Left lung (tissue), 10 donors: ENCODE measurements around the gene GRM7. TPM values are rescaled to one million over a fixed set of nuclear protein-coding genes. Genes with fewer than 3 reads are reported as not detected.

Experiments used
- ATAC-seq: fragments of 200-7000 bp; cut with Tn5 transposase; one replicate; pipeline ENCODE4 v1.9.1; 2020; ENCODE audit warnings: moderate library complexity
- DNase-seq, 4 donors: peaks; one replicate each; pipeline ENCODE4 v3.0.0-alpha.2; 2013 to 2020
- H3K27ac ChIP-seq, 2 donors: fragments of 200-600 bp; sonication (generic) in 1 of 2; one replicate each; pipeline versions ENCODE4 v1.5.0 to v1.8.0; 2020 to 2021
- H3K27me3 ChIP-seq, 2 donors: fragments of 200-600 bp; sonication (generic) in 1 of 2; one replicate each; pipeline versions ENCODE4 v1.5.0 to v1.8.0; 2020 to 2021
- H3K36me3 ChIP-seq, 2 donors: fragments of 200-600 bp; sonication (generic) in 1 of 2; one replicate each; pipeline versions ENCODE4 v1.5.0 to v1.8.0; 2020 to 2021
- H3K4me1 ChIP-seq, 2 donors: fragments of 200-600 bp; one replicate each; pipeline ENCODE4 v1.8.0; 2021
- H3K4me3 ChIP-seq, 2 donors: fragments of 200-600 bp; sonication (generic) in 1 of 2; one replicate each; pipeline versions ENCODE4 v1.5.0 to v1.8.0; 2020 to 2021; ENCODE audit warnings: mild to moderate bottlenecking in 1 of 2
- H3K9me3 ChIP-seq, 2 donors: fragments of 200-600 bp; sonication (generic) in 1 of 2; one replicate each; pipeline versions ENCODE4 v1.5.0 to v1.8.0; 2020 to 2021
- CTCF ChIP-seq, 2 donors: fragments of 200-600 bp; sonication (generic) in 1 of 2; IDR thresholded peaks; one replicate each; pipeline versions ENCODE4 v1.5.0 to v1.8.0; 2021; ENCODE audit warnings: antibody characterized with exemption in 2 of 2
- intact Hi-C, 2 donors: fragments of 100-400 bp; cut with DNase I; formaldehyde crosslinking; loops; one replicate each; pipeline versions ENCODE4 v1.11.2 to v1.14.2; 2022
- polyA plus RNA-seq, 6 donors: library from polyadenylated mRNA; unstranded; fragments of 120-200 nt; gene quantifications; one replicate each; pipeline ENCODE4 v1.2.1, GENCODE V29; 2013; ENCODE audit not compliant: insufficient read length in 6 of 6
- total RNA-seq, 2 donors: library from RNA; stranded (reverse); fragmentation: NEBNext Ultra II Directional; extraction: Animal tissue kit (Norgen Biotek cat#: 25700); gene quantifications; one replicate each; pipeline ENCODE4 v1.2.1, GENCODE V29; 2021
- donor health status: DM: no; HTN: yes; CAD: no.
- donor health status: DM: no; HTN: no; CAD: no.

GRM7 gene
- total and polyA plus RNA-seq, 8 donors: 0.04 to 0.72 (median 0.27) TPM

DNA sequence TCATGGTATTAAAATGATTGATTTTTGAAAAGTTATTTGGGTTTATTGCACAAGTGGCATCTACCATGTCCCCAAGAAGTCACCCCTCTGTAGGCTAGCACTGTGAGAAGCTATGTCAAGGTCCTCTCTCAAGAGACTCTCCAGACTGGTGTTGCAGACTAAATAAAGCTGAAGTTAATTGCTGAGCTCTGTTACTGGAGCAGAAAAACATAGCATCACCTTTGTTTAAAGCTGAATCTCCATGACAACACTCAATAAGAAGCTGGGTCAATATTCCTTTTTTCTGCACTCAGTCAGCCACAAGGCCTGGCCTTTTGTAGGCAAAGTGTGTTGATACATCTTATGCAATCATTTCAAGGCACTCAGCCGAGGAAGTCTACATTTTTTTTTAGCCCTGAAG lies 834.1 kb downstream of the GRM7 start:
- intact Hi-C loops: no loop called here
- peak; percentile 96 for ATAC-seq
- no peak for TF ChIP-seq CTCF (IDR thresholded peaks at IDR 0.05)
- H3K9me3 ChIP-seq: no peaks in the 10 kb centered on the region
- H3K27me3 ChIP-seq: no peaks in the 10 kb centered on the region
- H3K27ac ChIP-seq: no peak overlapping the region
- no peaks in the 10 kb centered on the region for H3K36me3 ChIP-seq
- H3K4me1 ChIP-seq: no peaks in the 10 kb centered on the region
- H3K4me3 ChIP-seq: no peak overlapping the region
- peak in 2 of 4 donors; percentile 9 to 59 for DNase-seq

DNA sequence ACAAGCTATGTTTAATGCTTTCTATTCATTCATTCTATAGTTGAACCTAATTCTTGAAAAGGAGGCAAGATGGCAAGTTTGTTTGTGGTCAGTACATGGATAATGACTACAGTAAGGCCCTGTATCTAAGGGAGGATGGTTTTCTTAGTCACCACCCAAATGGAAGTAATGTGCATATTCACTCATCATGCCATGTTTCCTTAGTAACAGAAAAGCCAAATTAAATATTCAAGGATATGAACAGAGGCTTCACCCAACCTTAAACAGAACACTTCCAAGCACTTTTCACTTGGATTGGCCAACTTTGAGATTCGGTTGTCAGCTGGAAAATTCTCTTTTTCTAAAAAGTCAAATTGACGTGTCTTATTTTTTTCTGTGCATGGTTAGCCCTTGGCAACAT lies 835.4 kb downstream of the GRM7 start:
- H3K27me3 ChIP-seq: no peaks in the 10 kb centered on the region
- intact Hi-C loops: no loop called here

GRCh38 chr3:7697548-7697947 lies 836.6 kb downstream of the GRM7 start:
- Histone ChIP-seq H3K27me3 (no peaks in the 10 kb centered on the region), H3K36me3 (no peaks in the 10 kb centered on the region), H3K4me1 (no peaks in the 10 kb centered on the region), H3K9me3 (no peaks in the 10 kb centered on the region), H3K4me3 (no peak overlapping the region), H3K27ac (no peak overlapping the region)
- ATAC-seq: no peak
- TF ChIP-seq CTCF (IDR thresholded peaks at IDR 0.05): no peak
- intact Hi-C loops: no loop called here
- no peak for DNase-seq

More for the DNA sequence above, 835.4 kb downstream of the GRM7 start:
- H3K4me3 ChIP-seq: no peak overlapping the region
- no peaks in the 10 kb centered on the region for H3K4me1 ChIP-seq
- no peaks in the 10 kb centered on the region for H3K36me3 ChIP-seq
- H3K27ac ChIP-seq: no peak overlapping the region
- no peaks in the 10 kb centered on the region for H3K9me3 ChIP-seq
- TF ChIP-seq CTCF (IDR thresholded peaks at IDR 0.05): no peak
- ATAC-seq: no peak
- no peak for DNase-seq

- H3K4me1 ChIP-seq: no peaks in the 10 kb centered on the region
- H3K4me3 ChIP-seq: no peak overlapping the region
- no peak for TF ChIP-seq CTCF (IDR thresholded peaks at IDR 0.05)
- no peak overlapping the region for H3K27ac ChIP-seq
- no peaks in the 10 kb centered on the region for H3K36me3 ChIP-seq
- no peak for DNase-seq
- no peak for ATAC-seq
- intact Hi-C loops: no loop called here
- H3K9me3 ChIP-seq: no peaks in the 10 kb centered on the region
- no peaks in the 10 kb centered on the region for H3K27me3 ChIP-seq
Measured at GRCh38 chr3:7700539-7700938, 839.6 kb downstream of the GRM7 start.

GRCh38 chr3:7700977-7701376 lies 840.1 kb downstream of the GRM7 start:
- intact Hi-C loops: no loop called here
- H3K4me1 ChIP-seq: no peaks in the 10 kb centered on the region
- TF ChIP-seq CTCF (IDR thresholded peaks at IDR 0.05): no peak
- no peaks in the 10 kb centered on the region for H3K9me3 ChIP-seq
- H3K27ac ChIP-seq: no peak overlapping the region
- H3K27me3 ChIP-seq: no peaks in the 10 kb centered on the region
- DNase-seq (no peak), ATAC-seq (no peak)
- H3K4me3 ChIP-seq: no peak overlapping the region
- no peaks in the 10 kb centered on the region for H3K36me3 ChIP-seq
